Measurements from ENCODE around the gene PCDHGA5.

The PCDHGA5 gene

GRCh38 chr5:141354900-141355469 lies 9.0 kb upstream of the PCDHGA5 start, which contains the start of gene PCDHGA4:
TSS of gene PCDHGA4 (plus strand) at chr5:141355021. CDS start at chr5:141355108, 87 bp downstream.
- no peak for DNase-seq

GRCh38 chr5:141355641-141356040 lies 8.3 kb upstream of the PCDHGA5 start:
- no peak for DNase-seq

GRCh38 chr5:141356133-141356532 lies 7.8 kb upstream of the PCDHGA5 start:
- no peak for DNase-seq

- no peak for DNase-seq
Observed at GRCh38 chr5:141356950-141357349, 7.0 kb upstream of the PCDHGA5 start.

GRCh38 chr5:141359790-141360426 lies 4.1 kb upstream of the PCDHGA5 start, which contains the start of gene PCDHGB2:
TSS of gene PCDHGB2 (plus strand) at chr5:141359994. CDS start at chr5:141360136, 142 bp downstream.
- no peak for DNase-seq

- no peak for DNase-seq
Observed at GRCh38 chr5:141360685-141361084, 3.3 kb upstream of the PCDHGA5 start.

GRCh38 chr5:141362719-141363118 lies 1.2 kb upstream of the PCDHGA5 start:
- no peak for DNase-seq

- no peak for DNase-seq
Observed at GRCh38 chr5:141366016-141366896, 2.3 kb downstream of the PCDHGA5 start.

GRCh38 chr5:141369994-141370848 lies 6.3 kb downstream of the PCDHGA5 start, which contains the start of gene PCDHGB3:
TSS of gene PCDHGB3 (plus strand) at chr5:141370242. CDS start at chr5:141370395, 153 bp downstream.
- DNase-seq, result peak; percentile 40

- no peak for DNase-seq
Observed at GRCh38 chr5:141371572-141372475, 7.9 kb downstream of the PCDHGA5 start.

GRCh38 chr5:141373673-141374317 lies 9.8 kb downstream of the PCDHGA5 start, which contains the start of gene PCDHGA6:
TSS of gene PCDHGA6 (plus strand) at chr5:141373891. CDS start at chr5:141374084, 193 bp downstream.
- no peak for DNase-seq

GRCh38 chr5:141374627-141375026 lies 10.7 kb downstream of the PCDHGA5 start:
- no peak for DNase-seq

GRCh38 chr5:141375444-141376155 lies 11.6 kb downstream of the PCDHGA5 start:
- peak; percentile 26 for DNase-seq

GRCh38 chr5:141382469-141383294 lies 18.7 kb downstream of the PCDHGA5 start, which contains the start of gene PCDHGA7:
TSS of gene PCDHGA7 (plus strand) at chr5:141382742. CDS start at chr5:141382900, 158 bp downstream.
- DNase-seq, result no peak

- DNase-seq, result no peak
Observed at GRCh38 chr5:141383345-141383744, 19.4 kb downstream of the PCDHGA5 start.

GRCh38 chr5:141384471-141385267 lies 20.7 kb downstream of the PCDHGA5 start:
- no peak for DNase-seq

- peak; percentile 44 for DNase-seq
Observed at GRCh38 chr5:141387557-141388311, 23.8 kb downstream of the PCDHGA5 start, which contains the start of gene PCDHGB4. TSS of gene PCDHGB4 (plus strand) at chr5:141387698. CDS start at chr5:141387885, 187 bp downstream.

Data from stimulated activated CD4-positive, alpha-beta T cell treated with anti-CD3 and anti-CD28 coated beads, Interleukin-15, amount 100 ng/mL, for 24 hours (primary cell).